ENCODE results near the gene ANKFN1.

Gene ANKFN1

GRCh38 chr17:56157845-56158244 is 4.6 kb downstream of the ANKFN1 start:
- TF ChIP-seq CTCF (conservative IDR thresholded peaks at IDR 0.05; ENCODE audit: low read depth): no peak
- H3K27ac ChIP-seq: no peak overlapping the region
- ChIA-PET POLR2A (ENCODE audit: low non-redundant PET) (no interaction called here), CTCF (no interaction called here)
- DNase-seq (ENCODE audit: low spot score): no peak

- no peak overlapping the region for H3K27ac ChIP-seq
- TF ChIP-seq CTCF (conservative IDR thresholded peaks at IDR 0.05; ENCODE audit: low read depth): no peak
- DNase-seq (ENCODE audit: low spot score): no peak
- POLR2A ChIA-PET (ENCODE audit: low non-redundant PET): no interaction called here
- CTCF ChIA-PET: no interaction called here
Measured at GRCh38 chr17:56158344-56158743, 5.1 kb downstream of the ANKFN1 start.

- H3K27ac ChIP-seq: no peak overlapping the region
- ChIA-PET POLR2A (ENCODE audit: low non-redundant PET) (no interaction called here), CTCF (no interaction called here)
- no peak for TF ChIP-seq CTCF (conservative IDR thresholded peaks at IDR 0.05; ENCODE audit: low read depth)
- DNase-seq (ENCODE audit: low spot score): no peak
Measured at GRCh38 chr17:56158915-56159825, 5.9 kb downstream of the ANKFN1 start.

GRCh38 chr17:56159826-56160380 is 6.6 kb downstream of the ANKFN1 start:
- POLR2A ChIA-PET (ENCODE audit: low non-redundant PET): no interaction called here
- no peak for DNase-seq (ENCODE audit: low spot score)
- TF ChIP-seq CTCF (conservative IDR thresholded peaks at IDR 0.05; ENCODE audit: low read depth): no peak
- no peak overlapping the region for H3K27ac ChIP-seq
- CTCF ChIA-PET: interaction anchor here (0.6 kb wide), 1 partner anchor 86 kb away, joined by 6 read pairs; no protein-coding TSS in a partner anchor

- ChIA-PET POLR2A (ENCODE audit: low non-redundant PET) (no interaction called here), CTCF (interaction anchor here (0.6 kb wide), 1 partner anchor 85 kb away, joined by 6 read pairs; no protein-coding TSS in a partner anchor)
- no peak overlapping the region for H3K27ac ChIP-seq
- TF ChIP-seq CTCF (conservative IDR thresholded peaks at IDR 0.05; ENCODE audit: low read depth): no peak
- no peak for DNase-seq (ENCODE audit: low spot score)
Measured at GRCh38 chr17:56160422-56160821, 7.1 kb downstream of the ANKFN1 start.

- no peak overlapping the region for H3K27ac ChIP-seq
- no peak for TF ChIP-seq CTCF (conservative IDR thresholded peaks at IDR 0.05; ENCODE audit: low read depth)
- ChIA-PET CTCF (no interaction called here), POLR2A (ENCODE audit: low non-redundant PET) (no interaction called here)
- DNase-seq (ENCODE audit: low spot score): no peak
Measured at GRCh38 chr17:56165072-56165641, 11.9 kb downstream of the ANKFN1 start.

All from RWPE1 (cell line).